LNCaP clone FGC (cell line): ENCODE measurements around the gene DYDC2.
"Not testable (repeated sequence)": the region's sequence is repeated elsewhere in the genome, so short reads cannot be mapped to it uniquely, and the experiment has no call there.

ENCODE experiments used
- DNase-seq: peaks from one replicate; pipeline ENCODE4 v3.0.0-alpha.2; 2011; ENCODE audit warnings: low read depth
- H3K4me3 ChIP-seq: 2 replicates; pipeline ENCODE4 v1.5.1; 2011; ENCODE audit warnings: mild to moderate bottlenecking, low read depth, low read length, control low read depth
- CTCF ChIP-seq: IDR thresholded peaks from 2 replicates; pipeline ENCODE4 v1.5.1; 2012; ENCODE audit warnings: mild to moderate bottlenecking; ENCODE audit not compliant: control insufficient read depth, insufficient read depth; ENCODE audit errors: extremely low read depth

DYDC2 gene

GRCh38 chr10:80357851-80358125, 1.2 kb downstream of the DYDC2 start:
- TF ChIP-seq CTCF, result no peak
- no peak for DNase-seq
- H3K4me3 ChIP-seq, result no peak overlapping the region

GRCh38 chr10:80358925-80359324, 2.3 kb downstream of the DYDC2 start:
- not testable (repeated sequence) for DNase-seq, H3K4me3 ChIP-seq

GRCh38 chr10:80359644-80360043, 3.1 kb downstream of the DYDC2 start:
- no peak for TF ChIP-seq CTCF
- no peak overlapping the region for H3K4me3 ChIP-seq
- DNase-seq, result no peak

- DNase-seq, result no peak
- no peak overlapping the region for H3K4me3 ChIP-seq
- no peak for TF ChIP-seq CTCF
These were observed 8.9 kb downstream of the DYDC2 start for GRCh38 chr10:80365510-80365909.

GRCh38 chr10:80371467-80371866, 14.9 kb downstream of the DYDC2 start:
- no peak for DNase-seq
- H3K4me3 ChIP-seq, result no peak overlapping the region
- TF ChIP-seq CTCF, result no peak

- DNase-seq, result no peak
- no peak overlapping the region for H3K4me3 ChIP-seq
- no peak for TF ChIP-seq CTCF
These were observed 16.1 kb downstream of the DYDC2 start for GRCh38 chr10:80372675-80373074.

GRCh38 chr10:80373502-80373901, 16.9 kb downstream of the DYDC2 start:
- no peak for DNase-seq
- no peak for TF ChIP-seq CTCF
- H3K4me3 ChIP-seq, result no peak overlapping the region

GRCh38 chr10:80379701-80380100, 23.1 kb downstream of the DYDC2 start:
- no peak for DNase-seq
- no peak for TF ChIP-seq CTCF
- no peak overlapping the region for H3K4me3 ChIP-seq
